Measurements from ENCODE around the gene SNN. TPM values are rescaled to one million over a fixed set of nuclear protein-coding genes. Genes with fewer than 3 reads are reported as not detected.

The SNN gene
- total and polyA plus RNA-seq, 2 of the 8 experiments (the other 6 are each of a cell fraction or from before 2014, with no cell fraction given): 37.4 to 66.9 TPM

GRCh38 chr16:11639925-11640899 lies 28.0 kb upstream of the SNN start (continued):
- TF ChIP-seq, protein P1, sequence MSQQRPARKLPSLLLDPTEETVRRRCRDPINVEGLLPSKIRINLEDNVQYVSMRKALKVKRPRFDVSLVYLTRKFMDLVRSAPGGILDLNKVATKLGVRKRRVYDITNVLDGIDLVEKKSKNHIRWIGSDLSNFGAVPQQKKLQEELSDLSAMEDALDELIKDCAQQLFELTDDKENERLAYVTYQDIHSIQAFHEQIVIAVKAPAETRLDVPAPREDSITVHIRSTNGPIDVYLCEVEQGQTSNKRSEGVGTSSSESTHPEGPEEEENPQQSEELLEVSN (IDR thresholded peaks at IDR 0.05): peak; percentile 59
- no peak for TF ChIP-seq ZNF274 (IDR thresholded peaks at IDR 0.05; ENCODE audit: borderline replicate concordance, extremely low read depth, low read length)
- no peak for TF ChIP-seq SUZ12 (IDR thresholded peaks at IDR 0.05; ENCODE audit: low read length)
- TF ChIP-seq, protein P2, sequence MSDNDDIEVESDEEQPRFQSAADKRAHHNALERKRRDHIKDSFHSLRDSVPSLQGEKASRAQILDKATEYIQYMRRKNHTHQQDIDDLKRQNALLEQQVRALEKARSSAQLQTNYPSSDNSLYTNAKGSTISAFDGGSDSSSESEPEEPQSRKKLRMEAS (IDR thresholded peaks at IDR 0.05): peak; percentile 10; the same call in 1 of the 2 replicates
- peak; percentile 73; the same call in 1 of the 2 replicates for TF ChIP-seq JUND (IDR thresholded peaks at IDR 0.05; ENCODE audit: low read length)
- no peak for TF ChIP-seq KDM1A (IDR thresholded peaks at IDR 0.05; ENCODE audit: borderline replicate concordance, low read length)
- TF ChIP-seq RNF2 (IDR thresholded peaks at IDR 0.05; ENCODE audit: borderline replicate concordance, low read depth, low read length, missing control alignments, poor library complexity, severe bottlenecking): no peak
- peak; percentile 84 for TF ChIP-seq ATF2 (IDR thresholded peaks at IDR 0.05; ENCODE audit: low read length)
- TF ChIP-seq USF2 (IDR thresholded peaks at IDR 0.05; ENCODE audit: low read length): peak; percentile 17; the same call in 1 of the 2 replicates
- TF ChIP-seq RBBP5 (IDR thresholded peaks at IDR 0.05; ENCODE audit: borderline replicate concordance, low read depth, low read length): no peak
- TF ChIP-seq HDAC6 (IDR thresholded peaks at IDR 0.05; ENCODE audit: low read depth, low read length): no peak
- no peak for TF ChIP-seq GABPA (IDR thresholded peaks at IDR 0.05; ENCODE audit: borderline replicate concordance, insufficient read depth, low read length)
- TF ChIP-seq TCF12 (IDR thresholded peaks at IDR 0.05; ENCODE audit: low read depth, low read length): no peak
- no peak for TF ChIP-seq EGR1 (IDR thresholded peaks at IDR 0.05; ENCODE audit: borderline replicate concordance, low read depth, low read length)
- TF ChIP-seq TAF1 (IDR thresholded peaks at IDR 0.05; ENCODE audit: low read depth, low read length): 0 out of 2 replicates have a peak, but pooled peaks have one; percentile 30
- TF ChIP-seq SRF (IDR thresholded peaks at IDR 0.05; ENCODE audit: low read depth, low read length): no peak
- no peak for TF ChIP-seq JUN (IDR thresholded peaks at IDR 0.05; ENCODE audit: low read depth, low read length)
- no peak for TF ChIP-seq KDM5A (IDR thresholded peaks at IDR 0.05; ENCODE audit: low read length)
- no peak for TF ChIP-seq CHD2 (IDR thresholded peaks at IDR 0.05; ENCODE audit: low read length)
